Loucy (cell line): ENCODE data around the gene TMEM185A.
"Not testable (repeated sequence)": the region's sequence is repeated elsewhere in the genome, so short reads cannot be mapped to it uniquely, and the experiment has no call there.

Source experiments
- H2AFZ ChIP-seq: fragments of 200-600 bp; sonication (generic); 2 replicates; pipeline ENCODE4 v1.6.0; 2016; ENCODE audit warnings: antibody characterized with exemption, mild to moderate bottlenecking, low read length, moderate library complexity
- H3F3A ChIP-seq: fragments of 200-600 bp; 2 replicates; pipeline ENCODE4 v1.6.0; 2016; ENCODE audit warnings: antibody characterized with exemption, low read depth, mild to moderate bottlenecking
- H3K27me3 ChIP-seq: fragments of 200-600 bp; sonication (generic); 2 replicates; pipeline ENCODE4 v1.6.1; 2014; ENCODE audit warnings: low read length, mild to moderate bottlenecking; ENCODE audit not compliant: insufficient read depth, poor library complexity, severe bottlenecking
- H3K36me3 ChIP-seq: fragments of 200-600 bp; sonication (generic); 2 replicates; pipeline ENCODE4 v1.6.1; 2016; ENCODE audit warnings: low read length; ENCODE audit not compliant: insufficient read depth
- H3K4me1 ChIP-seq: fragments of 200-600 bp; sonication (generic); 2 replicates; pipeline ENCODE4 v1.5.1; 2014; ENCODE audit warnings: low read length, mild to moderate bottlenecking; ENCODE audit not compliant: insufficient read depth, poor library complexity, severe bottlenecking
- H3K4me2 ChIP-seq: fragments of 200-600 bp; sonication (generic); 2 replicates; pipeline ENCODE4 v1.6.0; 2014; ENCODE audit warnings: antibody characterized with exemption, low read length, low read depth, mild to moderate bottlenecking; ENCODE audit not compliant: poor library complexity, severe bottlenecking
- H3K4me3 ChIP-seq: fragments of 200-600 bp; sonication (generic); 2 replicates; pipeline ENCODE4 v1.5.1; 2014; ENCODE audit warnings: low read length, mild to moderate bottlenecking, mixed read lengths; ENCODE audit not compliant: poor library complexity, severe bottlenecking
- H3K79me2 ChIP-seq: fragments of 200-600 bp; sonication (generic); 2 replicates; pipeline ENCODE4 v1.6.1; 2014; ENCODE audit warnings: low read length; ENCODE audit not compliant: insufficient read depth
- H3K9ac ChIP-seq: fragments of 200-600 bp; sonication (generic); 2 replicates; pipeline ENCODE4 v1.6.0; 2014; ENCODE audit warnings: mild to moderate bottlenecking, low read depth, low read length, moderate library complexity; ENCODE audit not compliant: poor library complexity, severe bottlenecking
- H3K9me2 ChIP-seq: fragments of 200-600 bp; sonication (generic); replicated peaks from 2 replicates; pipeline ENCODE4 v1.6.1; 2016; ENCODE audit warnings: low read depth, low read length, mixed read lengths
- H3K9me3 ChIP-seq: fragments of 200-600 bp; sonication (generic); 2 replicates; pipeline ENCODE4 v1.6.1; 2014; ENCODE audit warnings: mild to moderate bottlenecking, antibody characterized with exemption, low read length, low read depth; ENCODE audit not compliant: insufficient read depth
- H4K20me1 ChIP-seq: fragments of 200-600 bp; sonication (generic); 2 replicates; pipeline ENCODE4 v1.6.0; 2014; ENCODE audit warnings: antibody characterized with exemption, low read length, mild to moderate bottlenecking; ENCODE audit not compliant: insufficient read depth, poor library complexity, severe bottlenecking
- EZH2phosphoT487 ChIP-seq: fragments of 200-600 bp; IDR thresholded peaks from 2 replicates; pipeline ENCODE4 v1.6.1; 2018; ENCODE audit warnings: antibody characterized with exemption, mild to moderate bottlenecking, moderate library complexity, borderline replicate concordance
- TF ChIP-seq, protein P1 (sequence below): fragments of 200-600 bp; sonication (generic); conservative IDR thresholded peaks from 2 replicates; pipeline ENCODE4 v1.5.1; 2014; ENCODE audit warnings: mild to moderate bottlenecking, antibody characterized with exemption, low read length

Gene TMEM185A

DNA sequence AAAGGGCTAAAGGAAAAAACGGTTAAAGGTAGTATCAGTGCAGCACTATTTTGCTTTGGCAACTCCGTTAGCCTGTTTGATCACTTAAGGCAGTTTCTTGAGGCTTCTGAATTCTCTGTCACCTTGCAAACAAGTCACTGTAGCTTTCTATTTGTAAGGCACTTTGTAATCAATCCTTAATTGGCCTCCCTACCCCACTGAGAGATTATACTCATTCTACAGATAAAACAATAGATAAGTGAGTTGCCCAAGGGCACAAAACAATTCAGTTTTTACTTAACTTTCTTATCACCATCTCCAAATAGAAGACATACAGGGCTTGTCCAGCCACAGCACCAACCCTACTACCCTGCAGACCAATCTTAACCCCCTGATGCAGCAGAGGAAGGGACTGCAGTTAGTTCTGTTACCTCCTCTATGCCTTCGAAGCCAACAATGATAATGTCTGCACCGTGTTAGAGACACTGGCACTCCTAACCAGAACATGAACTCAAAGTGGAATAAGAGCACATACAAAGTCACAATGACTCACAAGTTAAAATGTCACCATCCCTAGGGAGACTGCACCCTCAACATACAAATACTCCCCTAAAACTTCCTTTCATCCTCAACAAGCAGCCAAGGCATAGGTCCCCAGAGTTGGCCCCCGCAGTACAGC, 1.7 kb downstream of the TMEM185A start:
- Histone ChIP-seq H3K36me3 (no peaks in the 10 kb centered on the region), H3K9me3 (no peaks in the 10 kb centered on the region), H3K4me1 (peaks cover 34% of the 10 kb centered on the region), H3K9ac (peak overlapping the region; percentile 79), H3K4me2 (peak overlapping the region; percentile 95), H3K4me3 (peak overlapping the region; percentile 81), H3K9me2 (no peaks in the 10 kb centered on the region), H2AFZ (no peak overlapping the region), H3K27me3 (no peaks in the 10 kb centered on the region), H3F3A (no peaks in the 10 kb centered on the region), H4K20me1 (peaks cover 22% of the 10 kb centered on the region), H3K79me2 (peaks cover 55% of the 10 kb centered on the region)
- TF ChIP-seq, protein P1, sequence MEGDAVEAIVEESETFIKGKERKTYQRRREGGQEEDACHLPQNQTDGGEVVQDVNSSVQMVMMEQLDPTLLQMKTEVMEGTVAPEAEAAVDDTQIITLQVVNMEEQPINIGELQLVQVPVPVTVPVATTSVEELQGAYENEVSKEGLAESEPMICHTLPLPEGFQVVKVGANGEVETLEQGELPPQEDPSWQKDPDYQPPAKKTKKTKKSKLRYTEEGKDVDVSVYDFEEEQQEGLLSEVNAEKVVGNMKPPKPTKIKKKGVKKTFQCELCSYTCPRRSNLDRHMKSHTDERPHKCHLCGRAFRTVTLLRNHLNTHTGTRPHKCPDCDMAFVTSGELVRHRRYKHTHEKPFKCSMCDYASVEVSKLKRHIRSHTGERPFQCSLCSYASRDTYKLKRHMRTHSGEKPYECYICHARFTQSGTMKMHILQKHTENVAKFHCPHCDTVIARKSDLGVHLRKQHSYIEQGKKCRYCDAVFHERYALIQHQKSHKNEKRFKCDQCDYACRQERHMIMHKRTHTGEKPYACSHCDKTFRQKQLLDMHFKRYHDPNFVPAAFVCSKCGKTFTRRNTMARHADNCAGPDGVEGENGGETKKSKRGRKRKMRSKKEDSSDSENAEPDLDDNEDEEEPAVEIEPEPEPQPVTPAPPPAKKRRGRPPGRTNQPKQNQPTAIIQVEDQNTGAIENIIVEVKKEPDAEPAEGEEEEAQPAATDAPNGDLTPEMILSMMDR, result no peak
- no peak for TF ChIP-seq EZH2phosphoT487

GRCh38 chrX:149628768-149629167, 2.8 kb downstream of the TMEM185A start:
- Histone ChIP-seq H3K27me3 (no peaks in the 10 kb centered on the region), H3K4me3 (peak overlapping the region; percentile 81), H2AFZ (no peak overlapping the region), H3K36me3 (no peaks in the 10 kb centered on the region), H3K4me2 (peak overlapping the region; percentile 95), H3K9ac (peak overlapping the region; percentile 32), H3K4me1 (peaks cover 34% of the 10 kb centered on the region), H4K20me1 (peaks cover 22% of the 10 kb centered on the region), H3K9me3 (no peaks in the 10 kb centered on the region), H3K79me2 (peaks cover 66% of the 10 kb centered on the region), H3F3A (no peaks in the 10 kb centered on the region), H3K9me2 (no peaks in the 10 kb centered on the region)
- TF ChIP-seq, protein P1, result no peak

DNA sequence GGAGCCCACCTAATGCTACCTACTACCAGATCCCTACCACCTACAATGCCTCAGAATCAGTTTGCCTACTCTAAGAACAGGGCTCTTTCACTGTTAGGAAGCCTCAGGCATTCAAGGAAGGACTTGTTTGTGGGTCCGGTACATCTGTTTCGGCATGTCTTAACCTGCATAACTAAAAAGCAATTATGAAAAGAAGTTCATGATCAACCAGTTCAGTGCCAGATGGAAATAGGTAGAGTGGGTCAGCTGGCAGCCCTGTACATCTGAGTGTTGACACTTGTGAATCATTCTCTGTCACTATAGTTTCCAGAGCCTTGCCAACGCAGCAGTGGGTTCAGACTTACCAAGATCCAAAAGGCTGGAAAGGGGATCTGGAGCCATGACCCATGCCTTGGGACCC, 3.3 kb downstream of the TMEM185A start:
- Histone ChIP-seq H3F3A (no peaks in the 10 kb centered on the region), H2AFZ (no peak overlapping the region), H4K20me1 (peaks cover 22% of the 10 kb centered on the region), H3K27me3 (no peaks in the 10 kb centered on the region), H3K9me2 (no peaks in the 10 kb centered on the region), H3K4me2 (peak overlapping the region; percentile 95), H3K9me3 (no peaks in the 10 kb centered on the region), H3K4me1 (peaks cover 34% of the 10 kb centered on the region), H3K4me3 (peak overlapping the region; percentile 81), H3K36me3 (no peaks in the 10 kb centered on the region), H3K9ac (peak overlapping the region; percentile 32), H3K79me2 (peaks cover 68% of the 10 kb centered on the region)
- TF ChIP-seq, protein P1, result no peak
- TF ChIP-seq EZH2phosphoT487, result no peak

- H3F3A ChIP-seq, H3K9ac ChIP-seq, H3K36me3 ChIP-seq, H3K4me3 ChIP-seq, H2AFZ ChIP-seq, H3K27me3 ChIP-seq, H3K9me2 ChIP-seq, H3K9me3 ChIP-seq: not testable (repeated sequence)
- H3K4me1 ChIP-seq, result peaks cover 30% of the 10 kb centered on the region
- peaks cover 71% of the 10 kb centered on the region for H3K79me2 ChIP-seq
- H4K20me1 ChIP-seq, result peaks cover 22% of the 10 kb centered on the region
- peak overlapping the region; percentile 95 for H3K4me2 ChIP-seq
Observed at GRCh38 chrX:149626829-149627228, 4.8 kb downstream of the TMEM185A start.

DNA sequence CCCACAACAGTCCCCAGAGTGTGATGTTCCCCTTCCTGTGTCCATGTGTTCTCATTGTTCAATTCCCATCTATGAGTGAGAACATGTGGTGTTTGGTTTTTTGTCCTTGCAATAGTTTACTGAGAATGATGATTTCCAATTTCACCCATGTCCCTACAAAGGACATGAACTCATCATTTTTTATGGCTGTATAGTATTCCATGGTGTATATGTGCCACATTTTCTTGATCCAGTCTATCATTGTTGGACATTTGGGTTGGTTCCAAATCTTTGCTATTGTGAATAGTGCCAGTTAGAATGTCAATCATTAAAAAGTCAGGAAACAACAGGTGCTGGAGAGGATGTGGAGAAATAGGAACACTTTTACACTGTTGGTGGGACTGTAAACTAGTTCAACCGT, 11.9 kb downstream of the TMEM185A start:
- H3K36me3 ChIP-seq, H3K27me3 ChIP-seq, H2AFZ ChIP-seq, H3K9me3 ChIP-seq, H3K4me1 ChIP-seq, H3K9me2 ChIP-seq, H4K20me1 ChIP-seq, H3K4me2 ChIP-seq, H3K4me3 ChIP-seq, H3F3A ChIP-seq, H3K9ac ChIP-seq: not testable (repeated sequence)
- peaks cover 49% of the 10 kb centered on the region; the same call in 1 of the 2 replicates for H3K79me2 ChIP-seq
